NOMO-1 treated with DMSO at 0.1 percent for 48 hours (cell line): ENCODE data around the gene GSE1.

Source experiments
- DNase-seq: peaks from one replicate; lab custom pipeline; 2025; ENCODE audit not compliant: unreplicated experiment; lab: John Stamatoyannopoulos, UW

The GSE1 gene

GRCh38 chr16:85573696-85574641 is 39.2 kb upstream of the GSE1 start:
- DNase-seq, result no peak

GRCh38 chr16:85574672-85575475 is 38.2 kb upstream of the GSE1 start:
- no peak for DNase-seq

- no peak for DNase-seq
Measured at GRCh38 chr16:85575920-85576319, 37.2 kb upstream of the GSE1 start.

- DNase-seq, result no peak
Measured at GRCh38 chr16:85576944-85577343, 36.2 kb upstream of the GSE1 start.

- DNase-seq, result no peak
Measured at GRCh38 chr16:85577899-85578598, 35.1 kb upstream of the GSE1 start.

GRCh38 chr16:85578599-85578948 is 34.5 kb upstream of the GSE1 start:
- DNase-seq, result no peak

- no peak for DNase-seq
Measured at GRCh38 chr16:85579191-85579590, 33.9 kb upstream of the GSE1 start.

GRCh38 chr16:85579923-85580580 is 33.1 kb upstream of the GSE1 start:
- DNase-seq, result no peak

GRCh38 chr16:85580684-85581083 is 32.4 kb upstream of the GSE1 start:
- no peak for DNase-seq

- DNase-seq, result no peak
Measured at GRCh38 chr16:85582229-85582991, 30.7 kb upstream of the GSE1 start.

- no peak for DNase-seq
Measured at GRCh38 chr16:85583491-85584181, 29.5 kb upstream of the GSE1 start.

GRCh38 chr16:85584267-85584666 is 28.9 kb upstream of the GSE1 start:
- DNase-seq, result no peak

GRCh38 chr16:85584819-85585282 is 28.3 kb upstream of the GSE1 start:
- DNase-seq, result no peak

GRCh38 chr16:85585711-85586110 is 27.4 kb upstream of the GSE1 start:
- no peak for DNase-seq

GRCh38 chr16:85586380-85587104 is 26.6 kb upstream of the GSE1 start:
- no peak for DNase-seq

- no peak for DNase-seq
Measured at GRCh38 chr16:85587762-85588556, 25.2 kb upstream of the GSE1 start.

GRCh38 chr16:85588562-85589503 is 24.3 kb upstream of the GSE1 start:
- DNase-seq, result no peak
